ENCODE data around the gene SETD4.

DNA sequence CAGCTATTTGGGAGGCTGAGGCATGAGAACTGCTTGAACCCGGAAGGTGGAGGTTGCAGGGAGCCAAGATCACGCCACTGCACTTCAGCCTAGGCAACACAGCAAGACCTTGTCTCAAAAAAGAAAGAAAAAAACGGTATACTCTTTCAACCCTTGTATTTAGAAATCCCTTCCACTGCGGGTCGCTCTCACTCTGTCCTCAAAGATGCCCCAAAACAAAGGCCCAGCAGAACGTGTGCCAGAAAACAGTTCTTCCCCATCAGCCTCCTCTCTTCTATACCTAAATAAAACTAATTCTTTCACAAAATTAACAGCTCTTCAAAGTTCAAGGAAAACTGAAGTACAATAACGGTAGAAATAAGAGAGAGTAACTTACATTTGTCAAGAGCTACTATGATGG is 13.2 kb downstream of the SETD4 start:
- no peak for TF ChIP-seq POLR2A (IDR thresholded peaks at IDR 0.05)
- TF ChIP-seq, protein P1, sequence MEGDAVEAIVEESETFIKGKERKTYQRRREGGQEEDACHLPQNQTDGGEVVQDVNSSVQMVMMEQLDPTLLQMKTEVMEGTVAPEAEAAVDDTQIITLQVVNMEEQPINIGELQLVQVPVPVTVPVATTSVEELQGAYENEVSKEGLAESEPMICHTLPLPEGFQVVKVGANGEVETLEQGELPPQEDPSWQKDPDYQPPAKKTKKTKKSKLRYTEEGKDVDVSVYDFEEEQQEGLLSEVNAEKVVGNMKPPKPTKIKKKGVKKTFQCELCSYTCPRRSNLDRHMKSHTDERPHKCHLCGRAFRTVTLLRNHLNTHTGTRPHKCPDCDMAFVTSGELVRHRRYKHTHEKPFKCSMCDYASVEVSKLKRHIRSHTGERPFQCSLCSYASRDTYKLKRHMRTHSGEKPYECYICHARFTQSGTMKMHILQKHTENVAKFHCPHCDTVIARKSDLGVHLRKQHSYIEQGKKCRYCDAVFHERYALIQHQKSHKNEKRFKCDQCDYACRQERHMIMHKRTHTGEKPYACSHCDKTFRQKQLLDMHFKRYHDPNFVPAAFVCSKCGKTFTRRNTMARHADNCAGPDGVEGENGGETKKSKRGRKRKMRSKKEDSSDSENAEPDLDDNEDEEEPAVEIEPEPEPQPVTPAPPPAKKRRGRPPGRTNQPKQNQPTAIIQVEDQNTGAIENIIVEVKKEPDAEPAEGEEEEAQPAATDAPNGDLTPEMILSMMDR (IDR thresholded peaks at IDR 0.05), result no peak

All from body of pancreas (tissue), 4 donors.